Body of pancreas (tissue), 4 donors: Measurements from ENCODE around the gene DNAH6. TPM values are rescaled to one million over a fixed set of nuclear protein-coding genes. Genes with fewer than 3 reads are reported as not detected.

Source experiments
- ATAC-seq: fragments of 150-250 bp; one replicate; pipeline ENCODE4 v1.9.1; 2016
- DNase-seq, 4 donors: peaks; one replicate each; pipeline ENCODE4 v3.0.0-alpha.2; 2019
- H3K27ac ChIP-seq, 4 donors: fragments of 200-600 bp; sonication (generic); 1 replicate in 3 of 4; 2 replicates in 1 of 4; pipeline versions ENCODE4 v1.5.1 to v1.6.1; 2016 to 2019; ENCODE audit warnings: mild to moderate bottlenecking in 1 of 4, mixed read lengths in 1 of 4, moderate library complexity in 1 of 4
- H3K27me3 ChIP-seq, 2 donors: fragments of 200-600 bp; sonication (generic); one replicate each; pipeline ENCODE4 v1.6.0; 2016; ENCODE audit warnings: mild to moderate bottlenecking in 1 of 2
- H3K36me3 ChIP-seq, 2 donors: fragments of 200-600 bp; sonication (generic); replicated peaks in 1 of 2; 2 replicates each; pipeline ENCODE4 v1.5.1; 2016; ENCODE audit warnings: low read depth in 2 of 2; ENCODE audit not compliant: insufficient read depth in 1 of 2
- H3K4me1 ChIP-seq: fragments of 200-600 bp; sonication (generic); one replicate; pipeline ENCODE4 v1.6.0; 2016
- H3K4me3 ChIP-seq, 2 donors: fragments of 200-600 bp; sonication (generic); 1 replicate in 1 of 2; 2 replicates in 1 of 2; pipeline ENCODE4 v1.5.1; 2016 to 2019
- H3K9me3 ChIP-seq, 3 donors: fragments of 200-600 bp; sonication (generic); 1 replicate in 2 of 3; 2 replicates in 1 of 3; pipeline ENCODE4 v1.5.1; 2016
- CTCF ChIP-seq, 7 experiments: fragments of 450-650 bp in 4 of 7; fragments of 200-600 bp in 3 of 7; sonication (generic) in 3 of 7; IDR thresholded peaks; one replicate each; pipeline ENCODE4 v1.5.1; 2016 to 2019; ENCODE audit warnings: antibody characterized with exemption in 7 of 7
- POLR2A ChIP-seq, 3 donors: fragments of 450-650 bp; IDR thresholded peaks; one replicate each; pipeline ENCODE4 v1.6.1; 2016; ENCODE audit warnings: antibody characterized with exemption in 3 of 3, mild to moderate bottlenecking in 2 of 3
- WGBS, 2 donors: methylation state at CpG; one replicate each; pipeline ENCODE4 v1.1.5; 2017; 5-methylcytosine and 5-hydroxymethylcytosine counted together
- intact Hi-C: fragments of 100-400 bp; cut with DNase I; formaldehyde crosslinking; loops from one replicate; pipeline ENCODE4 v1.15.1; 2023
- total RNA-seq, 2 donors: library from RNA; depleted of rRNA; stranded (reverse); fragments of >200 nt; gene quantifications; one replicate each; pipeline ENCODE4 v1.1.0, GENCODE V29; 2016

Gene DNAH6
- total RNA-seq, 2 donors from 2014 or later = 1.3 to 2.6 TPM

- no peak overlapping the region for H3K4me3 ChIP-seq
- H3K27ac ChIP-seq = no peak overlapping the region
- 64 to 65% methylated on average over 11 of the region's 11 CpGs for WGBS, 2 donors
- TF ChIP-seq CTCF (IDR thresholded peaks at IDR 0.05) (no peak), POLR2A (IDR thresholded peaks at IDR 0.05) (no peak)
- intact Hi-C loops = no loop called here
- no peaks in the 10 kb centered on the region for H3K9me3 ChIP-seq
- no peak for ATAC-seq
- peak in 1 of 4 donors; percentile 56 for DNase-seq
- no peaks in the 10 kb centered on the region for H3K27me3 ChIP-seq
- H3K4me1 ChIP-seq = no peaks in the 10 kb centered on the region
- no peaks in the 10 kb centered on the region for H3K36me3 ChIP-seq
These were observed 313.8 kb downstream of the DNAH6 start for GRCh38 chr2:84830095-84830494.

DNA sequence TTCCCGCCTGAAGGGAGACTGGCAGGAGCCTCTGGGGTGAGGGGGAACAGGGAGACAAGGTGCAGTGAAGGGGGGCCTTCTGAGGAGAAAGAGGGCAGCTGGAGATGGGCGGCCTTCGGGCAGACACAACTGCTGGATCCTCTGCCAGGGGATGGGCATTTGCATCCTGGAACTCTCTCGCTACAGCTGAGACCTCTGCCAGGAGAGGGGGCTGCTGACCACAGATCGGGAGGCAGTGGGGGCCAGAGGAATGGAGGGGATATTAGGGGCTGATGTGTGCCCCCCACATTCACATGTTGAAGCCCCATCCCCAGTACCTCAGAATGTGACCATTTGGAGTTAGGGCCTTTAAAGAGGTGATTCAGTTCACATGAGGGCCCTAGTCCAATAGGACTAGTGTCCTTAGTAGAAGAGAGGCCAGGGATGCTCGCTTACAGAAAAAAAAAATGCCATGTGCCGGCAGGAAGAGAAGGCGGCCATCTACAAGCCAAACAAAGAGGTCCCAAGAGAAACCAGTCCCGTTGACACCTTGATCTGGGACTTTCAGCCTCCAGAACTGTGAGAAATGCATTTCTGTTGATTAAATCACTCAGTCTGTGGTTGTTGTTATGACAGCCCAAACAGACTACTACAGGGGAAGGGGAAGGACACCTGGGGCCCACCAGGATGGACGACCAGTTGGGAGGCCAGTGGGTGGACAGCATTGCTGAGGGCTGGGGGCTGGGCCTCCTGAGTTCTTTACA lies 314.6 kb downstream of the DNAH6 start:
- DNase-seq = no peak
- Histone ChIP-seq H3K36me3 (no peaks in the 10 kb centered on the region), H3K4me1 (no peaks in the 10 kb centered on the region), H3K4me3 (no peak overlapping the region), H3K9me3 (no peaks in the 10 kb centered on the region), H3K27me3 (no peaks in the 10 kb centered on the region), H3K27ac (no peak overlapping the region)
- intact Hi-C loops = no loop called here
- TF ChIP-seq POLR2A (IDR thresholded peaks at IDR 0.05) = no peak
- ATAC-seq = no peak
- 80 to 83% methylated on average over 10 of the region's 10 CpGs for WGBS, 2 donors

GRCh38 chr2:84832772-84833461 lies 316.6 kb downstream of the DNAH6 start:
- Histone ChIP-seq H3K9me3 (no peaks in the 10 kb centered on the region), H3K4me3 (no peak overlapping the region), H3K36me3 (no peaks in the 10 kb centered on the region), H3K27me3 (no peaks in the 10 kb centered on the region), H3K4me1 (no peaks in the 10 kb centered on the region), H3K27ac (peak overlapping the region in 2 of 4 donors; percentile 7 to 24)
- 54 to 73% methylated on average over 5 of the region's 5 CpGs for WGBS, 2 donors
- DNase-seq (peak in 1 of 4 donors; percentile 54), ATAC-seq (peak; percentile 42)
- intact Hi-C loops = no loop called here
- TF ChIP-seq CTCF (IDR thresholded peaks at IDR 0.05) (no peak), POLR2A (IDR thresholded peaks at IDR 0.05) (no peak)

DNA sequence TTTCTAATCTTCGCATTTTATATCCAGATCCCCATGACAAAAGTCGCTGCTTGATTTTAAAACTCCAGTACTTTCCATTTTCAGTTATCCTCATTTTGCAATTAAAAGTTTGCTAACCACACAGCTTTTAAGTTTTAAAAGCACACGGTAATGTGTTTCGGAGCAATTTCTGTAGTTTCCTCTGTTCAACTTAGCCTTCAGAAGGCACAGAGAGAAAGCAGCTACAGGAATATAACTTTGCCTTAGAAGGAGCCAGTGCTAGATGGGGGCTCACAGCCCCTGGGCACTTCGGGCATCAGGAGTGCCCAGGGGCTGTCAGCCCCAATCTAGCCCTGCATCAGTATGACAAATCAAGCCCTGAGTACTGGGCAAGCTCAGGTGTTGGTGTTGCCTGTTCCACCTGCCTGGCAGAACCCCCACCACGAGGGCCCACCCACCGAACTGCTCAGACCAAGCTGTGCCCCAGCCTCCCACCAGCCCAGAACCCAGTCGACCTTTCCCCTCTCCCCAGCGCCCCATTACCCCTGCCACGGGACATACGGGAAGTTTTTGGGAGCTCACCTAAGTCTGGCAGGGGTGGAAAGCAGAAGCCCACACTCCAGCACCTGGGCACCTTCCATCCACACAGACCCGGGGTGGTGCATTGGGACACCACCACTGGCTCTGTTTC lies 317.3 kb downstream of the DNAH6 start:
- ATAC-seq (no peak), DNase-seq (no peak)
- H3K36me3 ChIP-seq = no peaks in the 10 kb centered on the region
- no peak for TF ChIP-seq POLR2A (IDR thresholded peaks at IDR 0.05)
- no peak for TF ChIP-seq CTCF (IDR thresholded peaks at IDR 0.05)
- no peaks in the 10 kb centered on the region for H3K4me1 ChIP-seq
- no peaks in the 10 kb centered on the region for H3K9me3 ChIP-seq
- peak overlapping the region in 1 of 4 donors; percentile 7 for H3K27ac ChIP-seq
- 70 to 72% methylated on average over 8 to 11 of the region's 12 CpGs for WGBS, 2 donors
- intact Hi-C loops = no loop called here
- H3K27me3 ChIP-seq = no peaks in the 10 kb centered on the region
- H3K4me3 ChIP-seq = no peak overlapping the region

- no peaks in the 10 kb centered on the region for H3K4me1 ChIP-seq
- WGBS, 2 donors = 50 to 71% methylated on average over 2 of the region's 2 CpGs
- H3K9me3 ChIP-seq = no peaks in the 10 kb centered on the region
- DNase-seq = no peak
- H3K27ac ChIP-seq = no peak overlapping the region
- H3K27me3 ChIP-seq = no peaks in the 10 kb centered on the region
- H3K36me3 ChIP-seq = no peaks in the 10 kb centered on the region
- H3K4me3 ChIP-seq = no peak overlapping the region
- ATAC-seq = no peak
- TF ChIP-seq CTCF (IDR thresholded peaks at IDR 0.05) (no peak), POLR2A (IDR thresholded peaks at IDR 0.05) (no peak)
- intact Hi-C loops = no loop called here
These were observed 319.9 kb downstream of the DNAH6 start for GRCh38 chr2:84836215-84836614.
